ENCODE results near the gene FBN3.

- TF ChIP-seq POLR2A (IDR thresholded peaks at IDR 0.05) (no peak), CTCF (IDR thresholded peaks at IDR 0.05) (no peak)
These were observed 20.8 kb downstream of the FBN3 start for GRCh38 chr19:8128551-8128950.
